Fibroblast of lung (primary cell): ENCODE data around the gene SAFB2. TPM values are rescaled to one million over a fixed set of nuclear protein-coding genes. Genes with fewer than 3 reads are reported as not detected.

Source experiments
- DNase-seq, 2 donors: peaks; one replicate each; pipeline versions ENCODE4 v3.0.0 to v3.0.0-alpha.2; 2010; ENCODE audit warnings: low read depth in 2 of 2
- H2AFZ ChIP-seq: 2 replicates; pipeline ENCODE4 v1.5.1; 2012; ENCODE audit warnings: low read length, control low read depth, inconsistent platforms
- H3K27ac ChIP-seq: 2 replicates; pipeline ENCODE4 v1.5.1; 2011; ENCODE audit warnings: low read length, control low read depth; ENCODE audit not compliant: insufficient read depth
- H3K27me3 ChIP-seq: 2 replicates; pipeline ENCODE4 v1.5.1; 2011; ENCODE audit warnings: mild to moderate bottlenecking, low read length; ENCODE audit not compliant: control insufficient read depth, insufficient read depth
- H3K36me3 ChIP-seq: 2 replicates; pipeline ENCODE4 v1.5.1; 2011; ENCODE audit warnings: low read length; ENCODE audit not compliant: control insufficient read depth, insufficient read depth
- H3K4me1 ChIP-seq: 2 replicates; pipeline ENCODE4 v1.5.1; 2011; ENCODE audit warnings: low read length; ENCODE audit not compliant: control insufficient read depth, insufficient read depth; ENCODE audit errors: extremely low read depth
- H3K4me2 ChIP-seq: 2 replicates; pipeline ENCODE4 v1.5.1; 2011; ENCODE audit warnings: low read length, control low read depth; ENCODE audit not compliant: insufficient read depth; ENCODE audit errors: extremely low read depth
- H3K4me3 ChIP-seq, 4 experiments: fragments of 200-600 bp in 1 of 4; sonication (generic) in 1 of 4; replicated peaks in 1 of 4; 2 replicates each; pipeline ENCODE4 v1.5.1; 2011 to 2016; ENCODE audit warnings: low read length in 4 of 4, low read depth in 3 of 4, mild to moderate bottlenecking in 3 of 4, control low read depth in 2 of 4, inconsistent platforms in 1 of 4, mixed read lengths in 1 of 4; ENCODE audit not compliant: insufficient read depth in 1 of 4; ENCODE audit errors: control extremely low read depth in 1 of 4
- H3K79me2 ChIP-seq: 2 replicates; pipeline ENCODE4 v1.5.1; 2012; ENCODE audit warnings: mild to moderate bottlenecking, low read length, inconsistent platforms; ENCODE audit not compliant: control insufficient read depth, insufficient read depth
- H3K9ac ChIP-seq: 2 replicates; pipeline ENCODE4 v1.5.1; 2011; ENCODE audit warnings: mild to moderate bottlenecking, low read length, control low read depth; ENCODE audit not compliant: insufficient read depth
- H3K9me3 ChIP-seq: 2 replicates; pipeline ENCODE4 v1.5.1; 2012; ENCODE audit warnings: low read depth, low read length; ENCODE audit not compliant: control insufficient read depth, insufficient read depth
- H4K20me1 ChIP-seq: 2 replicates; pipeline ENCODE4 v1.5.1; 2011; ENCODE audit warnings: low read length; ENCODE audit not compliant: control insufficient read depth, insufficient read depth; ENCODE audit errors: extremely low read depth
- EZH2 ChIP-seq: IDR thresholded peaks from 2 replicates; pipeline ENCODE4 v1.5.1; 2012; ENCODE audit warnings: low read length, control low read depth, mild to moderate bottlenecking; ENCODE audit errors: missing control alignments
- polyA plus RNA-seq, 2 donors: library from polyadenylated mRNA; depleted of rRNA in 1 of 2; stranded (reverse) in 1 of 2; unstranded in 1 of 2; fragments of >200 nt; gene quantifications; 2 replicates each; pipeline ENCODE4 v1.2.1, GENCODE V29; 2011 to 2012; ENCODE audit warnings: missing spikeins in 1 of 2
- total RNA-seq: library from RNA; depleted of rRNA; stranded (reverse); fragments of >200 nt; gene quantifications from 2 replicates; pipeline ENCODE4 v1.2.1, GENCODE V29; 2014
- TF ChIP-seq, protein P1 (sequence below), 2 donors: IDR thresholded peaks in 1 of 2; conservative IDR thresholded peaks in 1 of 2; 1 replicate in 1 of 2; 2 replicates in 1 of 2; pipeline ENCODE4 v1.5.1; 2011 to 2012; ENCODE audit warnings: low read length in 2 of 2, control low read depth in 1 of 2, inconsistent platforms in 1 of 2, low read depth in 1 of 2, mild to moderate bottlenecking in 1 of 2

Gene SAFB2
- total and polyA plus RNA-seq, 2 donors (not counting 1 experiment from before 2014, with no cell fraction given), result 16.9 to 35.8 TPM

- Histone ChIP-seq H3K4me1 (no peaks in the 10 kb centered on the region), H3K9ac (no peak overlapping the region), H3K9me3 (no peaks in the 10 kb centered on the region), H3K79me2 (no peaks in the 10 kb centered on the region), H3K27me3 (no peaks in the 10 kb centered on the region), H3K36me3 (peaks cover 34% of the 10 kb centered on the region), H3K4me2 (no peak overlapping the region), H2AFZ (no peak overlapping the region), H3K4me3 (no peak overlapping the region), H4K20me1 (no peaks in the 10 kb centered on the region), H3K27ac (no peak overlapping the region)
- DNase-seq, result no peak
- TF ChIP-seq, protein P1, sequence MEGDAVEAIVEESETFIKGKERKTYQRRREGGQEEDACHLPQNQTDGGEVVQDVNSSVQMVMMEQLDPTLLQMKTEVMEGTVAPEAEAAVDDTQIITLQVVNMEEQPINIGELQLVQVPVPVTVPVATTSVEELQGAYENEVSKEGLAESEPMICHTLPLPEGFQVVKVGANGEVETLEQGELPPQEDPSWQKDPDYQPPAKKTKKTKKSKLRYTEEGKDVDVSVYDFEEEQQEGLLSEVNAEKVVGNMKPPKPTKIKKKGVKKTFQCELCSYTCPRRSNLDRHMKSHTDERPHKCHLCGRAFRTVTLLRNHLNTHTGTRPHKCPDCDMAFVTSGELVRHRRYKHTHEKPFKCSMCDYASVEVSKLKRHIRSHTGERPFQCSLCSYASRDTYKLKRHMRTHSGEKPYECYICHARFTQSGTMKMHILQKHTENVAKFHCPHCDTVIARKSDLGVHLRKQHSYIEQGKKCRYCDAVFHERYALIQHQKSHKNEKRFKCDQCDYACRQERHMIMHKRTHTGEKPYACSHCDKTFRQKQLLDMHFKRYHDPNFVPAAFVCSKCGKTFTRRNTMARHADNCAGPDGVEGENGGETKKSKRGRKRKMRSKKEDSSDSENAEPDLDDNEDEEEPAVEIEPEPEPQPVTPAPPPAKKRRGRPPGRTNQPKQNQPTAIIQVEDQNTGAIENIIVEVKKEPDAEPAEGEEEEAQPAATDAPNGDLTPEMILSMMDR (conservative IDR thresholded peaks at IDR 0.05 in 1 of 2, IDR thresholded peaks at IDR 0.05 in 1 of 2; ENCODE audit: low read depth in 1 of 2, low read length in 2 of 2), result no peak
- TF ChIP-seq EZH2, result no peak
Observed at GRCh38 chr19:5590151-5590864, 32.3 kb downstream of the SAFB2 start.

DNA sequence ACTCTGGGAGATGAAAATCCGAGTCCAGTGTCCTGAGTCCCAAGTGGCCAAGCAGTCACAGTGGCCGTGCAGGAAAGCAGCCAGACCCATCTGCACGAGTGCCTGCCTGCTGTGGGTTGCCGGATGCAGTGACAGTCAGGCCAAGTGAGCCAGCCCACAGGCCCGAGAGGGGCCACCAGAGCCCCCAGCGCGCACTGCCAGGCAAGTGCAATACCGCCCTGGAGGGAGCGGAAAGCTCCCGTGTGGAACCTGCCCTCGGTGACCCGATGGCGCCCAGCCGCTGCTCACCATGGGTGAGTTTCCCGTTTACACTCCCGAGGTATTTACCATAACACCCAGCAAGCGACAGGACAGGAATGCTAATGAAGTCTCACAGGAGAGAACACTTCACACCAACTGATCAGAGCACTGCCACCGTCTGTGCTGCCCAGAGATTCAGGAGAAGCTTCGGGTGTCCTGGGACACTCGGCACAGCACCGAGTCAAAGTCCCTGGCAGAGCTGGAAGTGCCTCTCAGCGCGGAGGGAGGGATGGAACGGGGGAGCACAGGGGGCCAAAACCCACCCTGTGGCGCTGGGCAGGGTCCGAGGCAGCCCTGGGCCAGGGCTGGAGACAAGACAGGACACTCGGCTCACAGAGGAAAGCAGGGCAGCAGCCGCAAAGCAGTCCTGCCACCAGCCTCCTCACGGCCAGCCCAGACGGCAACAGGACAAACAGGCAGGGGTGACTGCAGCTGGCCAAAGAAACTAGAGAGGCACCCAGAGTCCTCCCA, 33.5 kb downstream of the SAFB2 start:
- Histone ChIP-seq H3K36me3 (peaks cover 26% of the 10 kb centered on the region), H3K79me2 (no peaks in the 10 kb centered on the region), H3K27ac (no peak overlapping the region), H3K4me2 (no peak overlapping the region), H3K27me3 (no peaks in the 10 kb centered on the region), H3K9me3 (no peaks in the 10 kb centered on the region), H2AFZ (no peak overlapping the region), H4K20me1 (no peaks in the 10 kb centered on the region), H3K4me1 (no peaks in the 10 kb centered on the region), H3K4me3 (no peak overlapping the region), H3K9ac (no peak overlapping the region)
- no peak for DNase-seq
- TF ChIP-seq EZH2, result no peak
- TF ChIP-seq, protein P1 (conservative IDR thresholded peaks at IDR 0.05 in 1 of 2, IDR thresholded peaks at IDR 0.05 in 1 of 2; ENCODE audit: low read depth in 1 of 2, low read length in 2 of 2), result no peak

- no peak overlapping the region for H3K9ac ChIP-seq
- H3K27ac ChIP-seq, result no peak overlapping the region
- no peak for TF ChIP-seq EZH2
- TF ChIP-seq, protein P1 (conservative IDR thresholded peaks at IDR 0.05 in 1 of 2, IDR thresholded peaks at IDR 0.05 in 1 of 2; ENCODE audit: low read depth in 1 of 2, low read length in 2 of 2), result no peak
- peaks cover 22% of the 10 kb centered on the region for H3K36me3 ChIP-seq
- H3K4me1 ChIP-seq, result no peaks in the 10 kb centered on the region
- no peak overlapping the region for H3K4me2 ChIP-seq
- H4K20me1 ChIP-seq, result no peaks in the 10 kb centered on the region
- DNase-seq, result peak in 1 of 2 donors; percentile 69
- no peaks in the 10 kb centered on the region for H3K9me3 ChIP-seq
- no peak overlapping the region for H3K4me3 ChIP-seq
- H3K27me3 ChIP-seq, result no peaks in the 10 kb centered on the region
- H3K79me2 ChIP-seq, result no peaks in the 10 kb centered on the region
- H2AFZ ChIP-seq, result no peak overlapping the region
Observed at GRCh38 chr19:5588441-5588840, 34.1 kb downstream of the SAFB2 start.
